Measurements from ENCODE around the gene ERC2.

ERC2 gene

DNA sequence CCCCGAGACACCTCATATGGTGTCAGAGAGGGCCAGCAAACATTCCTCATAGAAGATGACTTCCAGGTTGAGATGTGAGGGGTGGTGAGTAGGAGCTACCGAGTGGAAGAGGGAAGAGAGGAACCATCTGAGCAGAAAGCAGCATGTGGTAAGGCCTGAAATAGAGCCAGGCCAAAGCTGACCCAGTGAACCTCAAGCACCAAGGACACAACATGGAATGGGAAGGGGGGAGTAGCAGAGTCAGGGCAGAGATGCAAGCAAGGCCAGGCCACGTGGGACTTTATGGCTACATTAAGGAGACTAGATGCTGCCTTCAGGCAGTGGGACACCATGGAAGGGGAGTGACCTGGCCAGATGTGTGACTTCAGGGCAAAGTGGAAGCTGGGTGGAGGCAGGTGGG is 942.8 kb downstream of the ERC2 start:
- TF ChIP-seq EP300 (IDR thresholded peaks at IDR 0.05; ENCODE audit: borderline replicate concordance) (no peak), CREB1 (IDR thresholded peaks at IDR 0.05; ENCODE audit: low read depth) (no peak), RAD21 (IDR thresholded peaks at IDR 0.05; ENCODE audit: low read depth) (no peak), EGR1 (IDR thresholded peaks at IDR 0.05) (no peak), TAF1 (IDR thresholded peaks at IDR 0.05; ENCODE audit: low read depth) (no peak), ZBTB7A (IDR thresholded peaks at IDR 0.05; ENCODE audit: low read depth) (no peak), TEAD4 (IDR thresholded peaks at IDR 0.05) (no peak), CEBPB (IDR thresholded peaks at IDR 0.05) (no peak), YY1 (IDR thresholded peaks at IDR 0.05; ENCODE audit: low read depth) (no peak)
- TF ChIP-seq, protein P1, sequence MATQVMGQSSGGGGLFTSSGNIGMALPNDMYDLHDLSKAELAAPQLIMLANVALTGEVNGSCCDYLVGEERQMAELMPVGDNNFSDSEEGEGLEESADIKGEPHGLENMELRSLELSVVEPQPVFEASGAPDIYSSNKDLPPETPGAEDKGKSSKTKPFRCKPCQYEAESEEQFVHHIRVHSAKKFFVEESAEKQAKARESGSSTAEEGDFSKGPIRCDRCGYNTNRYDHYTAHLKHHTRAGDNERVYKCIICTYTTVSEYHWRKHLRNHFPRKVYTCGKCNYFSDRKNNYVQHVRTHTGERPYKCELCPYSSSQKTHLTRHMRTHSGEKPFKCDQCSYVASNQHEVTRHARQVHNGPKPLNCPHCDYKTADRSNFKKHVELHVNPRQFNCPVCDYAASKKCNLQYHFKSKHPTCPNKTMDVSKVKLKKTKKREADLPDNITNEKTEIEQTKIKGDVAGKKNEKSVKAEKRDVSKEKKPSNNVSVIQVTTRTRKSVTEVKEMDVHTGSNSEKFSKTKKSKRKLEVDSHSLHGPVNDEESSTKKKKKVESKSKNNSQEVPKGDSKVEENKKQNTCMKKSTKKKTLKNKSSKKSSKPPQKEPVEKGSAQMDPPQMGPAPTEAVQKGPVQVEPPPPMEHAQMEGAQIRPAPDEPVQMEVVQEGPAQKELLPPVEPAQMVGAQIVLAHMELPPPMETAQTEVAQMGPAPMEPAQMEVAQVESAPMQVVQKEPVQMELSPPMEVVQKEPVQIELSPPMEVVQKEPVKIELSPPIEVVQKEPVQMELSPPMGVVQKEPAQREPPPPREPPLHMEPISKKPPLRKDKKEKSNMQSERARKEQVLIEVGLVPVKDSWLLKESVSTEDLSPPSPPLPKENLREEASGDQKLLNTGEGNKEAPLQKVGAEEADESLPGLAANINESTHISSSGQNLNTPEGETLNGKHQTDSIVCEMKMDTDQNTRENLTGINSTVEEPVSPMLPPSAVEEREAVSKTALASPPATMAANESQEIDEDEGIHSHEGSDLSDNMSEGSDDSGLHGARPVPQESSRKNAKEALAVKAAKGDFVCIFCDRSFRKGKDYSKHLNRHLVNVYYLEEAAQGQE (IDR thresholded peaks at IDR 0.05; ENCODE audit: low read depth), result no peak
- TF ChIP-seq, protein P2, sequence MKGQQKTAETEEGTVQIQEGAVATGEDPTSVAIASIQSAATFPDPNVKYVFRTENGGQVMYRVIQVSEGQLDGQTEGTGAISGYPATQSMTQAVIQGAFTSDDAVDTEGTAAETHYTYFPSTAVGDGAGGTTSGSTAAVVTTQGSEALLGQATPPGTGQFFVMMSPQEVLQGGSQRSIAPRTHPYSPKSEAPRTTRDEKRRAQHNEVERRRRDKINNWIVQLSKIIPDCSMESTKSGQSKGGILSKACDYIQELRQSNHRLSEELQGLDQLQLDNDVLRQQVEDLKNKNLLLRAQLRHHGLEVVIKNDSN (IDR thresholded peaks at IDR 0.05), result no peak

DNA sequence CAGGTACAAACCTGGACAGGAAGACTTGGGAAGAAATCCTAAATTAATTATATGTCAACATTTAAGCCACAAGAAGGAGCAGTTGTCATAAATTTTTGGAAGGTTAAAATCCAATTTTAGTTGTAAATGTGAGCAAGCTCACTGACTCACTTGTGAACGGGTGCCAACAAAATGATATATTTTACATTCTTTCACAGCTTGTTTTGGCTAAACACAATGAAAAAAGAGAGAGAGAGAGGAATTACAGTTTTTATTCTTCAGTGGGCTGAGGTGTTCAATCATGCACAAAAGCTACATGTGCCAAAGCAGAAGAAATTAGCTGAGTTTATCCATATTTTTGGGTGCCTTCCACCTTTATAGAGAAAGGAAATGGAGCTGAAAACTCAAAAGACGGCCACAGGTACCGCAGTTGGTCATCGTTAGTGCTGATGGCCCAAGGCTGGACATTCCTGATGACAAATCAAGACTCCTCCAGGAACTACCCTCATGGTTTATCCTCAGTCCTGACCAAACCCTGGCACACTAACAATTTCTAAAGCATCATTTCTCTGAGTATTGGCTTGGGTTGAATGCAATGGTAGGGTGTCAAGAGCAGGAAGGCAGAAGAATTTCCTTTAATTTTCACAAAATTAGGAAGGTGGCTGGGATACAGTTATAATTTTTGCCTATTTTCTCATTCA is 943.6 kb downstream of the ERC2 start:
- TF ChIP-seq EP300 (IDR thresholded peaks at IDR 0.05; ENCODE audit: borderline replicate concordance) (no peak), YY1 (IDR thresholded peaks at IDR 0.05; ENCODE audit: low read depth) (no peak)

DNA sequence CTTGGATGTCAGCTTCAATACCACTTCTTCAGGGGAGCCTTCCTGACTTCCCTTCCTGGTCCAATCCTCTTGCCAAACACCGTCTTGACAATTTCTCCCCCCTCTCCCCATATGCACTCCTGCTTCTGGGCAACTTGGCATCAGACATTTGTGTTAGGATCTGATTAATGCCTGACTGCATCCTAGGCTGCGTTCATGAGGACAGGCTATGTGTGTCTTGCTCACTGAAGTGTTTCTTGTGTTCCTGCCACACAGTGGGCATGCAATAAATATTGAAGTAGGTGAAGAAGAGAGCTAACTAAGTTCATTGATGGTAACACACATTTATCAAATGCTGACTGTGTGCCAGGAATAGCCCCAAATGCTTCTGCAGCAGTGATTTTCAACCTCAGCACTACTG is 944.8 kb downstream of the ERC2 start:
- TF ChIP-seq TCF12 (IDR thresholded peaks at IDR 0.05; ENCODE audit: low read depth) (no peak), FOXM1 (IDR thresholded peaks at IDR 0.05; ENCODE audit: borderline replicate concordance, low read depth) (no peak), EP300 (IDR thresholded peaks at IDR 0.05; ENCODE audit: borderline replicate concordance) (no peak), TEAD4 (IDR thresholded peaks at IDR 0.05) (no peak), CREB1 (IDR thresholded peaks at IDR 0.05; ENCODE audit: low read depth) (no peak), RAD21 (IDR thresholded peaks at IDR 0.05; ENCODE audit: low read depth) (no peak), EGR1 (IDR thresholded peaks at IDR 0.05) (no peak), TAF1 (IDR thresholded peaks at IDR 0.05; ENCODE audit: low read depth) (no peak), NFIC (IDR thresholded peaks at IDR 0.05) (no peak), ZBTB7A (IDR thresholded peaks at IDR 0.05; ENCODE audit: low read depth) (no peak), CEBPB (IDR thresholded peaks at IDR 0.05) (no peak), YY1 (IDR thresholded peaks at IDR 0.05; ENCODE audit: low read depth) (no peak)
- TF ChIP-seq, protein P3, sequence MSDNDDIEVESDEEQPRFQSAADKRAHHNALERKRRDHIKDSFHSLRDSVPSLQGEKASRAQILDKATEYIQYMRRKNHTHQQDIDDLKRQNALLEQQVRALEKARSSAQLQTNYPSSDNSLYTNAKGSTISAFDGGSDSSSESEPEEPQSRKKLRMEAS (IDR thresholded peaks at IDR 0.05), result no peak
- TF ChIP-seq, protein P1 (IDR thresholded peaks at IDR 0.05; ENCODE audit: low read depth), result no peak
- TF ChIP-seq, protein P2 (IDR thresholded peaks at IDR 0.05), result no peak

DNA sequence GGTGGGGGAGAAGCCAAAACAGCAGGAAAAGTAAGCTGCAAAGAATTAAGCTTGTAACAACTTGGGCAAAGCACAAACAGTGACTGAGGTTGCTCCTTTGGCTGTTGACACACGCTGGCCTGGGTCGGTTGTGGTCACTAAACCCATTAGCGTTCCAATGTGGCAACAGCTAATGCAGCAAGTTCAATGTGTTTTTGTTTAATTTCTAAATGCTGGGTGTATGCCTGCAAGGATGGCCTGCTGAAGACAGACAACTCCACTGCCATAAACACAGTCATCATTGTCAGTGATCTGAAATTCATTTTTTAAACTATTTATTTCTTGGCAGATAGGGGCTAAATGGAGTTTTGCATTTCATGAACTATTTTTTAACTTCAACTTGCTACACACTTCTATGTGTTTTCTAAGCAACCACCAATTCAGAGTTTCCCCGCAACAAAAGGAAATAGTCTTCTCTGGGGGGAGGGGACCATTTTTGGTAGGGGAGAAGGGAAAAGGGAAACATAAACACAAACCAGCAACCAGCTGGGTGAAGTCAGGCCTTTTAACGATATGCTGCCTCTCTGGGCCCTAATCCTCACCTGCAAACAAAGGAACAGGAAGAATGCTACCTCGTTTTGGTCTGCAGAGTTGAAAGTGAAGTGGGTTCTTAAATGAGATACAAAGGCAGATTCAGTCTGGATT is 946.4 kb downstream of the ERC2 start:
- TF ChIP-seq, protein P2 (IDR thresholded peaks at IDR 0.05), result no peak
- TF ChIP-seq, protein P1 (IDR thresholded peaks at IDR 0.05; ENCODE audit: low read depth), result no peak
- TF ChIP-seq EP300 (IDR thresholded peaks at IDR 0.05; ENCODE audit: borderline replicate concordance) (no peak), CREB1 (IDR thresholded peaks at IDR 0.05; ENCODE audit: low read depth) (no peak), EGR1 (IDR thresholded peaks at IDR 0.05) (no peak), TCF12 (IDR thresholded peaks at IDR 0.05; ENCODE audit: low read depth) (no peak), CEBPB (IDR thresholded peaks at IDR 0.05) (no peak), YY1 (IDR thresholded peaks at IDR 0.05; ENCODE audit: low read depth) (no peak)
- TF ChIP-seq, protein P3 (IDR thresholded peaks at IDR 0.05), result no peak

Measured in Ishikawa (cell line).